Adrenal gland (tissue), 12 donors: ENCODE measurements around the gene PLEKHA4. TPM values are rescaled to one million over a fixed set of nuclear protein-coding genes. Genes with fewer than 3 reads are reported as not detected.

ENCODE experiments used
- DNase-seq, 7 donors: peaks; one replicate each; pipeline ENCODE4 v3.0.0-alpha.2; 2019 to 2020
- H3K27ac ChIP-seq, 5 donors: fragments of 200-600 bp; sonication (generic) in 4 of 5; 1 replicate in 3 of 5; 2 replicates in 2 of 5; pipeline versions ENCODE4 v1.5.1 to v1.8.0; 2016 to 2020; ENCODE audit warnings: mild to moderate bottlenecking in 1 of 5
- H3K27me3 ChIP-seq: fragments of 200-600 bp; 2 replicates; pipeline ENCODE4 v1.8.0; 2021
- H3K36me3 ChIP-seq, 2 donors: fragments of 200-600 bp; replicated peaks in 1 of 2; 1 replicate in 1 of 2; 2 replicates in 1 of 2; pipeline versions ENCODE4 v1.5.1 to v1.8.0; 2018 to 2022
- H3K4me1 ChIP-seq, 2 donors: fragments of 200-600 bp; replicated peaks in 1 of 2; 1 replicate in 1 of 2; 2 replicates in 1 of 2; pipeline versions ENCODE4 v1.5.1 to v1.8.0; 2018 to 2021
- H3K4me3 ChIP-seq, 4 donors: fragments of 200-600 bp; sonication (generic) in 3 of 4; one replicate each; pipeline ENCODE4 v1.5.1; 2016 to 2018
- H3K9me3 ChIP-seq, 3 donors: fragments of 200-600 bp; sonication (generic) in 1 of 3; replicated peaks in 1 of 3; 1 replicate in 2 of 3; 2 replicates in 1 of 3; pipeline versions ENCODE4 v1.5.1 to v1.8.0; 2016 to 2021
- POLR2A ChIP-seq, 2 donors: fragments of 450-650 bp; IDR thresholded peaks; one replicate each; pipeline ENCODE4 v1.6.1; 2017; ENCODE audit warnings: antibody characterized with exemption in 2 of 2, mild to moderate bottlenecking in 2 of 2, moderate library complexity in 1 of 2
- WGBS, 4 donors: extraction: QIAGEN DNeasy Blood & Tissue Kit in 2 of 4; methylation state at CpG; one replicate each; pipeline versions ENCODE4 v1.1.5 to v1.1.7; 2013 to 2017; 5-methylcytosine and 5-hydroxymethylcytosine counted together
- intact Hi-C, 2 donors: fragments of 100-400 bp; cut with DNase I; formaldehyde crosslinking; loops; one replicate each; pipeline versions ENCODE4 v1.14.1 to v1.15.0; 2022 to 2023
- polyA plus RNA-seq, 3 donors: library from polyadenylated mRNA; stranded (reverse); fragments of 200-250 nt in 2 of 3; fragments of 350-450 nt in 1 of 3; fragmentation: Illumina TruSeq in 1 of 3; extraction: RNeasy Lipid Tissue Mini Kit (QIAGEN cat#74804) in 1 of 3; gene quantifications; one replicate each; pipeline ENCODE4 v1.2.3, GENCODE V29; 2013 to 2014
- total RNA-seq, 9 donors: library from RNA; depleted of rRNA in 4 of 9; stranded (reverse); fragments of >200 nt in 4 of 9; fragments of 120-200 nt in 1 of 9; fragmentation: NEBNext Ultra II Directional in 1 of 9; extraction: Animal tissue kit (Norgen Biotek cat#: 25700) in 1 of 9; gene quantifications; one replicate each; pipeline versions ENCODE4 v1.1.0 to v1.2.4, GENCODE V29; 2013 to 2023
- TF ChIP-seq, protein P1 (sequence below), 6 experiments: fragments of 450-650 bp in 4 of 6; fragments of 200-600 bp in 2 of 6; sonication (generic) in 1 of 6; IDR thresholded peaks; 1 replicate in 5 of 6; 2 replicates in 1 of 6; pipeline versions ENCODE4 v1.5.1 to v1.8.0; 2016 to 2021; ENCODE audit warnings: antibody characterized with exemption in 6 of 6, mild to moderate bottlenecking in 2 of 6, moderate library complexity in 1 of 6
- donor health status: healthy with polysubstance abuse.
- donor health status: Bipolar disorder and iron deficiency.
- donor health status: DM: yes; HTN: yes; CAD: no.
- donor health status: DM: no; HTN: no; CAD: no.
- donor health status: DM: no; HTN: no; CAD: no.
- donor health status: DM: yes; HTN: yes; CAD: no.

Gene PLEKHA4
- total and polyA plus RNA-seq, 12 donors: 4.5 to 74.6 (median 25.4) TPM

DNA sequence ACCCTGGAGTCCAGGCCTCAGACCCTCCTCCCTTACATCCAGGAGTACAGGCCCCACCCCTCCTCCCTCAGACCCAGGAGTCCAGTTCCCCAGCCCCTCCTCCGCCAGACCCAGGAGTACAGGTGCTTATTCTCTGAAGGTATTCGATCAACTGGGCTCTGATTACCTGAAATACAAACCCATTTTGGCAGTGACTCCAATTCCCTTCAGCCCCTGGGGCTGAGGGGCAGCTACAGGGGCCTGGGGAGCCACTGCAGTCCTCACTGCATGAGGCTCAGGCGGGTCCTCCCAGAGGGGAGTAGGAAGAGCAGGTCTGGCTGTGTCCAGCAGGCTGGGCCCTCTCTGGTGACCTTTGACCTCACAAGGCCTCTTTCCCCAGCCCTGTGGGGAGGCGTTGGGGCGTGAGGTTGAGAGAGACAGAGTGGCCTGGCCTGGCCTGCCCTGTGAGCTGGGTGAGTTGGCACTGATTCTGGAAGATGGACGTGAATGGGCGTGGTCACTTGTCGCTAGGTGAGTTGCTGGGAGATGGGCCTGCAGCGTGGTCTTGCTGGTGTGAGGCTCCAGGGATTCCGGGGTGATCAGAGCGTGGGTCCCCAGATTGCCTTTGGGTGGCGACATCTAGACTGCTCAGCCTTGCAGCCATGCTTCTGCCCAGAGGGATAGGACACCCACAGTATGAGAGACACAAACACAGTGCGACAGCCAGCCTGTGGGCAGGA lies 60.7 kb downstream of the PLEKHA4 start:
- DNase-seq: no peak
- Histone ChIP-seq H3K27me3 (no peaks in the 10 kb centered on the region), H3K27ac (no peak overlapping the region), H3K36me3 (no peaks in the 10 kb centered on the region), H3K4me1 (peaks cover 8 to 16% of the 10 kb centered on the region in 2 donors), H3K4me3 (no peak overlapping the region), H3K9me3 (no peaks in the 10 kb centered on the region)
- WGBS, 4 donors: 82 to 93% (median 86%) methylated on average over 6 to 13 of the region's 13 CpGs
- TF ChIP-seq, protein P1, sequence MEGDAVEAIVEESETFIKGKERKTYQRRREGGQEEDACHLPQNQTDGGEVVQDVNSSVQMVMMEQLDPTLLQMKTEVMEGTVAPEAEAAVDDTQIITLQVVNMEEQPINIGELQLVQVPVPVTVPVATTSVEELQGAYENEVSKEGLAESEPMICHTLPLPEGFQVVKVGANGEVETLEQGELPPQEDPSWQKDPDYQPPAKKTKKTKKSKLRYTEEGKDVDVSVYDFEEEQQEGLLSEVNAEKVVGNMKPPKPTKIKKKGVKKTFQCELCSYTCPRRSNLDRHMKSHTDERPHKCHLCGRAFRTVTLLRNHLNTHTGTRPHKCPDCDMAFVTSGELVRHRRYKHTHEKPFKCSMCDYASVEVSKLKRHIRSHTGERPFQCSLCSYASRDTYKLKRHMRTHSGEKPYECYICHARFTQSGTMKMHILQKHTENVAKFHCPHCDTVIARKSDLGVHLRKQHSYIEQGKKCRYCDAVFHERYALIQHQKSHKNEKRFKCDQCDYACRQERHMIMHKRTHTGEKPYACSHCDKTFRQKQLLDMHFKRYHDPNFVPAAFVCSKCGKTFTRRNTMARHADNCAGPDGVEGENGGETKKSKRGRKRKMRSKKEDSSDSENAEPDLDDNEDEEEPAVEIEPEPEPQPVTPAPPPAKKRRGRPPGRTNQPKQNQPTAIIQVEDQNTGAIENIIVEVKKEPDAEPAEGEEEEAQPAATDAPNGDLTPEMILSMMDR (IDR thresholded peaks at IDR 0.05): no peak
- TF ChIP-seq POLR2A (IDR thresholded peaks at IDR 0.05): no peak
- intact Hi-C loops: no loop called here

DNA sequence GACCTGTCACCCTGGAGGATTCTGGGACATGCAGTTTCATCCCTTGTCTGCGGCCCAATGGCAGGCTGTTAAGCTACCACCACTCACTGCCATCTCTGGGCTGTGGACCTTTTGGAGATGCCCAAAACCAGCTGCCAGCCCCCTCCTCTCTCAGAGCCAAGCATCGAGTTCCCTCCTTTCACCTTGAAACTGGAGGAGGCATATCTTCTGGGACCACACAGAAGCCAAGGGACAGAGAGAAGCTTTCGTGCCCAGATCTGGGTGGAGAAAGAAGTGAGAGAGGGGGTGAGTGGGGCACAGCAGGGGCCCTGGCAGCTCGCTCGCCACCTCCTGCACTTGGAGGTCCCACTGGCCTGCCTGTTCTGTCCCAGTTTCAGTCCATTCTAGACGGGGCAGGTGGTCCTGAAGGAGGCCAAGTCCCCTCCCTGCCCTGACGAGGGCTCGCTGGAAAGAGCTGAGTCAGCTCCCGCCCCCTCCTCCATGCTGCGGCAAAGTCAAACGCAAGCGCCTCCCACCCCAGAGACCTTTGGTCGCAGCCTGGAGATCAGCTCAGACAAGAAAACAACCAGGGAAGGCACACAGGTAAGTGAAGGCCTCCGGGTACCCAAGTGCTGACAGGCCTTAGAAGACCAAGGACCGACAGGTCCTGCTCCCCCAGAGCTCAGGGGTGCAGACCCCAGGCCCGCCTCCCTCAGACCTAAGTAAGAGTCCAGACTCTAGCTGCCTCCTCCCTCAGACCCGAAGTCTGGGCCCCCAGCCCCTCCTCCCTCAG lies 61.4 kb downstream of the PLEKHA4 start:
- Histone ChIP-seq H3K27me3 (no peaks in the 10 kb centered on the region), H3K27ac (no peak overlapping the region), H3K4me1 (peaks cover 8 to 16% of the 10 kb centered on the region in 2 donors), H3K36me3 (no peaks in the 10 kb centered on the region), H3K4me3 (no peak overlapping the region), H3K9me3 (no peaks in the 10 kb centered on the region)
- TF ChIP-seq, protein P1 (IDR thresholded peaks at IDR 0.05): no peak
- no peak for TF ChIP-seq POLR2A (IDR thresholded peaks at IDR 0.05)
- intact Hi-C loops: no loop called here
- peak in 2 of 7 donors; percentile 57 to 61 for DNase-seq
- WGBS, 4 donors: 64 to 74% (median 72%) methylated on average over 7 to 17 of the region's 17 CpGs

DNA sequence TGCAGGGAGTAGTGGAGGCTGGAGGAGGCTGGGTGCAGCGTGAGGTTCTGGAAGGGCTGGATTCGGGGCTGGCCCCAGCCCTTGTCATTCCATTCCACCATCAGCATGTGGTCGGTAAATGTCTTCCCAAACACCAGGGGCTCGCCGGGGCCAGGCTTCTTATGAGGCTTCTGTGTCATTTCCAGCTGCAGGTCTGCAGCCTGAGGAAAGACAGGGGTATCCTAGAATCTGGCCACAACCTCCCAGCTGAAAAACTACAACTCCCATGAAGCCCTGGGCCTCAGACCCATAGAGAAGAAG lies 61.9 kb downstream of the PLEKHA4 start:
- no peaks in the 10 kb centered on the region for H3K36me3 ChIP-seq
- TF ChIP-seq, protein P1 (IDR thresholded peaks at IDR 0.05): no peak
- H3K9me3 ChIP-seq: no peaks in the 10 kb centered on the region
- intact Hi-C loops: no loop called here
- no peak overlapping the region for H3K4me3 ChIP-seq
- H3K4me1 ChIP-seq: peaks cover 8 to 11% of the 10 kb centered on the region in 2 donors
- DNase-seq: peak in 3 of 7 donors; percentile 58 to 78 (median 61)
- no peaks in the 10 kb centered on the region for H3K27me3 ChIP-seq
- WGBS, 4 donors: 78 to 90% (median 82%) methylated on average over 3 to 5 of the region's 5 CpGs
- H3K27ac ChIP-seq: no peak overlapping the region

DNA sequence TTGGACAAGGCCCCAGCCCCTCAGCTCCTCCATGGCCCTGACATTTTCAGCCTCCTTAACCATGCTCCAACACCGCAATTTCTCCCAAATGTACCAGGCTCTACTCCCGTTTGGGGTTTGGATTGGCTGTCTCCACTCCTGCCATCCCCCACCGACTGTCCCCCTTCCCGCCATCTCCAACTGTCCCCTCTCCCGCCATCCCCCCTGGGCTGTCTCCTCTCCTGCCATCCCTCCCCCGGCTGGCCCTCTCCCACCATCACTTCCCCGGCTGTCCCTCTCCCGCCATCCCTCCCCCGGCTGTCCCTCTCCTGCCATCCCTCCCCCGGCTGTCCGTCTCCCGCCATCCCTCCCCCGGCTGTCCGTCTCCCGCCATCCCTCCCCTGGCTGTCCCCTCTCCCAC lies 63.0 kb downstream of the PLEKHA4 start:
- Histone ChIP-seq H3K4me3 (no peak overlapping the region), H3K27ac (no peak overlapping the region), H3K36me3 (no peaks in the 10 kb centered on the region), H3K4me1 (peaks cover 7 to 11% of the 10 kb centered on the region in 2 donors), H3K9me3 (no peaks in the 10 kb centered on the region), H3K27me3 (no peaks in the 10 kb centered on the region)
- no peak for DNase-seq
- TF ChIP-seq, protein P1 (IDR thresholded peaks at IDR 0.05): no peak
- TF ChIP-seq POLR2A (IDR thresholded peaks at IDR 0.05): no peak
- WGBS, 4 donors: 62 to 82% (median 75%) methylated on average over 7 to 15 of the region's 15 CpGs
- intact Hi-C loops: no loop called here
